Jurkat, Clone E6-1 (cell line): ENCODE data around the gene SCN1B.

Experiments used
- DNase-seq: peaks from one replicate; pipeline ENCODE4 v3.0.0-alpha.2; 2011; ENCODE audit warnings: low read depth, low spot score
- H3K4me3 ChIP-seq: 2 replicates; pipeline ENCODE4 v1.5.1; 2011; ENCODE audit warnings: mild to moderate bottlenecking, low read length, control low read depth, moderate library complexity

SCN1B gene

GRCh38 chr19:35031072-35031881 is 1.0 kb downstream of the SCN1B start:
- H3K4me3 ChIP-seq: no peak overlapping the region
- DNase-seq: no peak

- no peak overlapping the region for H3K4me3 ChIP-seq
- no peak for DNase-seq
These were observed 2.1 kb downstream of the SCN1B start for GRCh38 chr19:35032356-35032865.

- no peak overlapping the region for H3K4me3 ChIP-seq
- no peak for DNase-seq
These were observed 3.1 kb downstream of the SCN1B start for GRCh38 chr19:35033067-35034004.

- H3K4me3 ChIP-seq: no peak overlapping the region
- no peak for DNase-seq
These were observed 3.8 kb downstream of the SCN1B start for GRCh38 chr19:35034005-35034502.

- DNase-seq: no peak
- H3K4me3 ChIP-seq: no peak overlapping the region
These were observed 4.5 kb downstream of the SCN1B start for GRCh38 chr19:35034588-35035382.

GRCh38 chr19:35037716-35038622 is 7.7 kb downstream of the SCN1B start:
- H3K4me3 ChIP-seq: no peak overlapping the region
- no peak for DNase-seq

- no peak for DNase-seq
- H3K4me3 ChIP-seq: no peak overlapping the region
These were observed 8.6 kb downstream of the SCN1B start for GRCh38 chr19:35038623-35039512.

GRCh38 chr19:35039881-35040825 is 9.9 kb downstream of the SCN1B start:
- no peak overlapping the region for H3K4me3 ChIP-seq
- DNase-seq: no peak

GRCh38 chr19:35040826-35041547 is 10.7 kb downstream of the SCN1B start:
- no peak for DNase-seq
- H3K4me3 ChIP-seq: no peak overlapping the region

GRCh38 chr19:35041548-35042055 is 11.3 kb downstream of the SCN1B start, which contains the start of gene HPN:
Gene HPN (plus strand): TSS chr19:35041721. CDS start chr19:35042507, 786 bp downstream.
- no peak within 1 kb of the TSS for H3K4me3 ChIP-seq
- no peak for DNase-seq

- H3K4me3 ChIP-seq: no peak overlapping the region
- no peak for DNase-seq
These were observed 11.9 kb downstream of the SCN1B start for GRCh38 chr19:35042056-35042730.

- DNase-seq: no peak
- no peak overlapping the region for H3K4me3 ChIP-seq
These were observed 12.8 kb downstream of the SCN1B start for GRCh38 chr19:35042954-35043604.

- no peak for DNase-seq
- H3K4me3 ChIP-seq: no peak overlapping the region
These were observed 13.6 kb downstream of the SCN1B start for GRCh38 chr19:35043906-35044305.
